GM12878 (cell line): ENCODE measurements around the gene USH2A. TPM values are rescaled to one million over a fixed set of nuclear protein-coding genes. Genes with fewer than 3 reads are reported as not detected.

Experiments used
- ATAC-seq: fragments of 200-7000 bp; cut with Tn5 transposase; 3 replicates; pipeline ENCODE4 v1.9.1; 2020; ENCODE audit warnings: mild to moderate bottlenecking, moderate library complexity
- BruUV-seq: library from RNA; stranded (reverse); fragments of 400-500 nt; replicated peaks from 2 replicates; lab custom pipeline; 2021; lab: Mats Ljungman, UMichigan
- CTCF ChIA-PET: fragments of 300-600 bp; sonication (Branson Sonifier 250); formaldehyde crosslinking; extraction: SDS; loops from one replicate; lab custom pipeline; 2021; ENCODE audit warnings: inconsistent platforms; lab: Yijun Ruan, JAX
- POLR2A ChIA-PET: fragments of 350-600 bp; formaldehyde crosslinking; extraction: SDS; loops from one replicate; lab custom pipeline; 2021; ENCODE audit warnings: inconsistent platforms; lab: Charles Lee
- RAD21 ChIA-PET: fragments of 300-600 bp; sonication (Branson Sonifier 250); formaldehyde crosslinking; loops from one replicate; lab custom pipeline; 2023; ENCODE audit warnings: antibody characterized with exemption; ENCODE audit not compliant: unreplicated experiment; lab: Charles Lee
- SMC1A ChIA-PET: fragments of 300-600 bp; sonication (Branson Sonifier 250); formaldehyde crosslinking; loops from one replicate; lab custom pipeline; 2023; ENCODE audit not compliant: unreplicated experiment, uncharacterized antibody; lab: Charles Lee
- DNase-seq: peaks from one replicate; pipeline ENCODE4 v3.0.0-alpha.2; 2011; ENCODE audit warnings: low read depth, low spot score
- FAIRE-seq: peaks from 3 replicates; lab custom pipeline; 2011; peaks lifted over from hg19 to GRCh38; lab: Jason Lieb, UNC
- H2AFZ ChIP-seq: 2 replicates; pipeline ENCODE4 v1.6.0; 2011; ENCODE audit warnings: low read depth, low read length, control low read depth; ENCODE audit not compliant: control insufficient read depth
- H3K27ac ChIP-seq: 2 replicates; pipeline ENCODE4 v1.5.1; 2011; ENCODE audit warnings: control low read depth; ENCODE audit not compliant: control insufficient read depth, insufficient read depth
- H3K27me3 ChIP-seq, 2 experiments: replicated peaks in 1 of 2; 2 replicates each; pipeline versions ENCODE4 v1.6.0 to v1.6.1; 2011; ENCODE audit warnings: low read length in 1 of 2; ENCODE audit not compliant: control insufficient read depth in 2 of 2, insufficient read depth in 2 of 2
- H3K36me3 ChIP-seq, 2 experiments: 2 replicates each; pipeline ENCODE4 v1.5.1; 2011; ENCODE audit warnings: low read length in 1 of 2; ENCODE audit not compliant: control insufficient read depth in 2 of 2, insufficient read depth in 2 of 2
- H3K4me1 ChIP-seq: 2 replicates; pipeline ENCODE4 v1.6.1; 2011; ENCODE audit warnings: mild to moderate bottlenecking, low read length, moderate library complexity, mixed read lengths; ENCODE audit not compliant: control insufficient read depth, insufficient read depth
- H3K4me2 ChIP-seq: 2 replicates; pipeline ENCODE4 v1.6.0; 2011; ENCODE audit warnings: control low read depth; ENCODE audit not compliant: control insufficient read depth, insufficient read depth
- H3K4me3 ChIP-seq: fragments of 200-600 bp; sonication (generic); 2 replicates; pipeline ENCODE4 v1.5.1; 2016
- H3K79me2 ChIP-seq: 2 replicates; pipeline ENCODE4 v1.6.0; 2011; ENCODE audit warnings: low read length; ENCODE audit not compliant: control insufficient read depth, insufficient read depth
- H3K9ac ChIP-seq: 2 replicates; pipeline ENCODE4 v1.8.0; 2011; ENCODE audit warnings: low read length, control low read depth, mixed read lengths; ENCODE audit not compliant: control insufficient read depth, insufficient read depth
- H3K9me3 ChIP-seq: replicated peaks from 3 replicates; pipeline ENCODE4 v1.5.1; 2011; ENCODE audit warnings: mild to moderate bottlenecking, low read length; ENCODE audit not compliant: control insufficient read depth, insufficient read depth
- H4K20me1 ChIP-seq: 2 replicates; pipeline ENCODE4 v1.6.0; 2011; ENCODE audit not compliant: control insufficient read depth, insufficient read depth
- BCL11A ChIP-seq: IDR thresholded peaks from 2 replicates; pipeline ENCODE4 v1.6.1; 2011; ENCODE audit warnings: low read depth, low read length
- CTCF ChIP-seq, 3 experiments: IDR thresholded peaks in 2 of 3; conservative IDR thresholded peaks in 1 of 3; 2 replicates each; pipeline ENCODE4 v1.5.1; 2011; ENCODE audit warnings: low read depth in 3 of 3, low read length in 3 of 3, mild to moderate bottlenecking in 3 of 3, control low read depth in 2 of 3, moderate library complexity in 2 of 3, inconsistent platforms in 1 of 3, mixed read lengths in 1 of 3; ENCODE audit not compliant: control insufficient read depth in 2 of 3, insufficient read depth in 1 of 3; ENCODE audit errors: extremely low read depth in 1 of 3
- EGR1 ChIP-seq, 2 experiments: IDR thresholded peaks; 1 replicate in 1 of 2; 2 replicates in 1 of 2; pipeline ENCODE4 v1.6.1; 2011 to 2012; ENCODE audit warnings: low read depth in 2 of 2, low read length in 2 of 2, borderline replicate concordance in 1 of 2, mild to moderate bottlenecking in 1 of 2, moderate library complexity in 1 of 2
- MXI1 ChIP-seq: fragments of 150-350 bp; IDR thresholded peaks from 2 replicates; pipeline ENCODE4 v1.6.1; 2011; ENCODE audit warnings: low read depth, mild to moderate bottlenecking, inconsistent platforms, low read length, improper control_type of control experiment
- NFXL1 ChIP-seq: fragments of 450-650 bp; IDR thresholded peaks from 2 replicates; pipeline ENCODE4 v1.6.1; 2017; ENCODE audit warnings: antibody characterized with exemption, mild to moderate bottlenecking, borderline replicate concordance
- NRF1 ChIP-seq: conservative IDR thresholded peaks from 2 replicates; pipeline ENCODE4 v1.6.1; 2011; ENCODE audit warnings: mild to moderate bottlenecking, low read depth, low read length, improper control_type of control experiment
- PML ChIP-seq: IDR thresholded peaks from 2 replicates; pipeline ENCODE4 v1.6.1; 2012; ENCODE audit warnings: low read length, inconsistent platforms
- POLR2AphosphoS2 ChIP-seq: IDR thresholded peaks from 2 replicates; pipeline ENCODE4 v1.6.1; 2011; ENCODE audit warnings: low read depth, mild to moderate bottlenecking, low read length, improper control_type of control experiment, moderate library complexity
- REST ChIP-seq: IDR thresholded peaks from 2 replicates; pipeline ENCODE4 v1.6.1; 2012; ENCODE audit warnings: mild to moderate bottlenecking, low read depth, low read length
- STAT1 ChIP-seq: fragments of 450-650 bp; conservative IDR thresholded peaks from 2 replicates; pipeline ENCODE4 v1.6.1; 2014; ENCODE audit warnings: antibody characterized with exemption, mild to moderate bottlenecking
- YY1 ChIP-seq: IDR thresholded peaks from 2 replicates; pipeline ENCODE4 v1.6.1; 2011; ENCODE audit warnings: low read depth, mild to moderate bottlenecking, low read length
- ZBTB33 ChIP-seq: fragments of 450-650 bp; IDR thresholded peaks from 2 replicates; pipeline ENCODE4 v1.6.1; 2017; ENCODE audit warnings: mild to moderate bottlenecking
- ZNF24 ChIP-seq: fragments of 450-650 bp; IDR thresholded peaks from 2 replicates; pipeline ENCODE4 v1.6.1; 2017; ENCODE audit warnings: antibody characterized with exemption, mild to moderate bottlenecking
- WGBS: methylation state at CpG from one replicate; pipeline ENCODE4 v1.1.6; 2016; ENCODE audit warnings: low lambda C conversion rate; ENCODE audit not compliant: insufficient replicate concordance, insufficient coverage; ENCODE audit errors: missing lambda C conversion rate; 5-methylcytosine and 5-hydroxymethylcytosine counted together
- in situ Hi-C: fragments of 300-500 bp; cut with MboI; formaldehyde crosslinking; loops from 9 replicates; pipeline ENCODE4 v1.14.3; 2018; ENCODE audit warnings: mixed read lengths
- intact Hi-C: fragments of 100-400 bp; cut with micrococcal nuclease; formaldehyde crosslinking; loops from one replicate; pipeline ENCODE4 v1.14.2; 2022; ENCODE audit not compliant: unreplicated experiment
- polyA plus RNA-seq, 11 experiments: library from polyadenylated mRNA; depleted of rRNA in 4 of 11; unstranded in 6 of 11; stranded (reverse) in 5 of 11; fragments of >200 nt; fragmentation: Nextera tagmentation in 4 of 11; fragmentation: Illumina TruSeq in 1 of 11; extraction: Ambion mirVana in 4 of 11; extraction: Trizol in 1 of 11; gene quantifications; 1 replicate in 1 of 11; 2 replicates in 10 of 11; pipeline versions ENCODE4 v1.2.1 to v1.2.3, GENCODE V29; 2011 to 2016; ENCODE audit warnings: inconsistent platforms in 2 of 11, missing spikeins in 2 of 11, low read depth in 1 of 11
- total RNA-seq, 4 experiments: library from RNA; depleted of rRNA in 3 of 4; stranded (reverse); fragments of >200 nt in 3 of 4; fragmentation: Illumina TruSeq in 1 of 4; extraction: Trizol in 1 of 4; gene quantifications; 2 replicates each; pipeline versions ENCODE4 v1.2.1 to v1.2.3, GENCODE V29; 2013 to 2021
- TF ChIP-seq, protein P1 (sequence below): IDR thresholded peaks from 2 replicates; pipeline ENCODE4 v1.6.1; 2012; ENCODE audit warnings: low read depth, low read length, improper control_type of control experiment

Gene USH2A
- total and polyA plus RNA-seq, 10 of the 15 experiments (the other 5 are each of a cell fraction or from before 2014, with no cell fraction given), result under 0.01 to 0.20 (median 0.01) TPM; not detected in 2

- Histone ChIP-seq H3K4me3 (no peak overlapping the region), H3K4me1 (no peaks in the 10 kb centered on the region), H3K79me2 (no peaks in the 10 kb centered on the region), H3K27ac (no peak overlapping the region), H3K4me2 (no peak overlapping the region), H3K36me3 (no peaks in the 10 kb centered on the region), H3K9ac (no peak overlapping the region), H3K27me3 (no peaks in the 10 kb centered on the region), H3K9me3 (no peaks in the 10 kb centered on the region), H2AFZ (no peak overlapping the region), H4K20me1 (no peaks in the 10 kb centered on the region)
- ChIA-PET CTCF (interaction anchor here (1.0 kb wide), 1 partner anchor 17 kb away, joined by 4 read pairs; no protein-coding TSS in a partner anchor), RAD21 (no interaction called here), SMC1A (no interaction called here), POLR2A (no interaction called here)
- intact Hi-C loops (no loop called here), in situ Hi-C loops (no loop called here)
- DNase-seq, result no peak
- no peak for ATAC-seq
- BruUV-seq, result no TSS peak
- WGBS, result 0% methylated on average over 1 of the region's 1 CpG
- FAIRE-seq, result no peak
- TF ChIP-seq ZNF24 (no peak), POLR2AphosphoS2 (no peak), EGR1 (IDR thresholded peaks at IDR 0.05; ENCODE audit: borderline replicate concordance in 1 of 2, low read depth in 2 of 2, low read length in 2 of 2) (no peak), MXI1 (no peak), YY1 (no peak), REST (no peak), NFXL1 (no peak), PML (no peak), BCL11A (no peak), STAT1 (no peak), NRF1 (no peak), ZBTB33 (no peak), CTCF (IDR thresholded peaks at IDR 0.05 in 2 of 3, conservative IDR thresholded peaks at IDR 0.05 in 1 of 3; ENCODE audit: control insufficient read depth in 2 of 3, extremely low read depth in 1 of 3, insufficient read depth in 1 of 3, low read depth in 3 of 3, low read length in 3 of 3) (no peak)
- TF ChIP-seq, protein P1, sequence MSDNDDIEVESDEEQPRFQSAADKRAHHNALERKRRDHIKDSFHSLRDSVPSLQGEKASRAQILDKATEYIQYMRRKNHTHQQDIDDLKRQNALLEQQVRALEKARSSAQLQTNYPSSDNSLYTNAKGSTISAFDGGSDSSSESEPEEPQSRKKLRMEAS, result no peak
These were observed 184.4 kb downstream of the USH2A start for GRCh38 chr1:216238844-216239243.
